NT2/D1 (cell line): ENCODE data around the gene IGFBPL1.
A peak's percentile ranks its signal among the peaks of the same experiment; 100 is the strongest.

ENCODE experiments used
- DNase-seq: peaks from one replicate; pipeline ENCODE4 v3.0.0-alpha.2; 2011; ENCODE audit warnings: low read depth, low spot score
- H3K27me3 ChIP-seq: 2 replicates; pipeline ENCODE4 v1.6.0; 2011; ENCODE audit warnings: mild to moderate bottlenecking; ENCODE audit not compliant: insufficient read length, insufficient read depth
- H3K36me3 ChIP-seq: 2 replicates; pipeline ENCODE4 v1.6.1; 2011; ENCODE audit warnings: mild to moderate bottlenecking, low read length, mixed read lengths; ENCODE audit not compliant: insufficient read depth, insufficient read length
- H3K4me1 ChIP-seq: 2 replicates; pipeline ENCODE4 v1.5.1; 2011; ENCODE audit not compliant: insufficient read depth, insufficient read length
- H3K4me3 ChIP-seq: 2 replicates; pipeline ENCODE4 v1.5.1; 2011; ENCODE audit warnings: low read depth; ENCODE audit not compliant: insufficient read length
- H3K9ac ChIP-seq: 2 replicates; pipeline ENCODE4 v1.6.0; 2011; ENCODE audit warnings: low read depth; ENCODE audit not compliant: insufficient read length
- H3K9me3 ChIP-seq: 2 replicates; pipeline ENCODE4 v1.5.1; 2011; ENCODE audit warnings: mild to moderate bottlenecking, low read length; ENCODE audit not compliant: insufficient read depth
- SUZ12 ChIP-seq: IDR thresholded peaks from 2 replicates; pipeline ENCODE4 v1.6.1; 2011; ENCODE audit not compliant: insufficient read length, insufficient read depth; ENCODE audit errors: extremely low read depth
- YY1 ChIP-seq: IDR thresholded peaks from 2 replicates; pipeline ENCODE4 v1.6.1; 2011; ENCODE audit not compliant: insufficient read length, insufficient read depth
- ZNF274 ChIP-seq: IDR thresholded peaks from 2 replicates; pipeline ENCODE4 v1.6.1; 2011; ENCODE audit warnings: mild to moderate bottlenecking, low read depth, low read length

The IGFBPL1 gene

GRCh38 chr9:38394416-38394815 lies 29.8 kb downstream of the IGFBPL1 start:
- Histone ChIP-seq H3K4me1 (no peaks in the 10 kb centered on the region), H3K9ac (no peak overlapping the region), H3K27me3 (peaks cover 14% of the 10 kb centered on the region), H3K36me3 (peaks cover 47% of the 10 kb centered on the region), H3K9me3 (no peaks in the 10 kb centered on the region), H3K4me3 (no peak overlapping the region)
- no peak for DNase-seq
- TF ChIP-seq SUZ12 (no peak), ZNF274 (no peak), YY1 (no peak)

- no peaks in the 10 kb centered on the region for H3K4me1 ChIP-seq
- H3K9me3 ChIP-seq: no peaks in the 10 kb centered on the region
- DNase-seq: no peak
- H3K36me3 ChIP-seq: peaks cover 40% of the 10 kb centered on the region
- peak overlapping the region; percentile 79 for H3K9ac ChIP-seq
- TF ChIP-seq SUZ12: no peak
- TF ChIP-seq ZNF274: no peak
- TF ChIP-seq YY1: no peak
- H3K27me3 ChIP-seq: peaks cover 20% of the 10 kb centered on the region
- peak overlapping the region; percentile 70 for H3K4me3 ChIP-seq
These were observed 31.0 kb downstream of the IGFBPL1 start for GRCh38 chr9:38393128-38393796.

- Histone ChIP-seq H3K9me3 (no peaks in the 10 kb centered on the region), H3K27me3 (peaks cover 23% of the 10 kb centered on the region), H3K9ac (peak within 1 kb of the TSS; percentile 79), H3K4me3 (peak within 1 kb of the TSS; percentile 70), H3K4me1 (no peaks in the 10 kb centered on the region), H3K36me3 (peaks cover 35% of the 10 kb centered on the region)
- peak; percentile 89 for DNase-seq
- TF ChIP-seq ZNF274 (no peak), YY1 (no peak), SUZ12 (no peak)
These were observed 31.8 kb downstream of the IGFBPL1 start, which contains the start of gene ALDH1B1 for GRCh38 chr9:38392235-38393127. Gene ALDH1B1, plus strand, starts transcription at chr9:38392702. Its CDS starts 3,047 bp downstream, at chr9:38395749.

- Histone ChIP-seq H3K4me1 (no peaks in the 10 kb centered on the region), H3K36me3 (peaks cover 25% of the 10 kb centered on the region), H3K9ac (no peak overlapping the region), H3K4me3 (no peak overlapping the region), H3K27me3 (peaks cover 23% of the 10 kb centered on the region), H3K9me3 (no peaks in the 10 kb centered on the region)
- TF ChIP-seq YY1 (no peak), SUZ12 (no peak), ZNF274 (no peak)
- DNase-seq: no peak
These were observed 32.8 kb downstream of the IGFBPL1 start for GRCh38 chr9:38391278-38392118.

- no peak overlapping the region for H3K9ac ChIP-seq
- H3K4me1 ChIP-seq: no peaks in the 10 kb centered on the region
- DNase-seq: no peak
- H3K4me3 ChIP-seq: no peak overlapping the region
- H3K9me3 ChIP-seq: no peaks in the 10 kb centered on the region
- H3K27me3 ChIP-seq: peaks cover 28% of the 10 kb centered on the region
- peaks cover 19% of the 10 kb centered on the region for H3K36me3 ChIP-seq
- TF ChIP-seq ZNF274 (no peak), SUZ12 (no peak), YY1 (no peak)
These were observed 33.4 kb downstream of the IGFBPL1 start for GRCh38 chr9:38390851-38391250.

- Histone ChIP-seq H3K9me3 (peaks cover 3% of the 10 kb centered on the region; the same call in 1 of the 2 replicates), H3K27me3 (peaks cover 32% of the 10 kb centered on the region), H3K36me3 (peaks cover 15% of the 10 kb centered on the region), H3K9ac (no peak overlapping the region), H3K4me3 (no peak overlapping the region), H3K4me1 (no peaks in the 10 kb centered on the region)
- no peak for DNase-seq
- TF ChIP-seq ZNF274 (no peak), SUZ12 (no peak), YY1 (no peak)
These were observed 33.8 kb downstream of the IGFBPL1 start for GRCh38 chr9:38390442-38390841.
